ENCODE data around the gene GPC6. TPM values are rescaled to one million over a fixed set of nuclear protein-coding genes. Genes with fewer than 3 reads are reported as not detected.

GPC6 gene
- polyA plus RNA-seq, 6 donors from 2014 or later, result not detected

DNA sequence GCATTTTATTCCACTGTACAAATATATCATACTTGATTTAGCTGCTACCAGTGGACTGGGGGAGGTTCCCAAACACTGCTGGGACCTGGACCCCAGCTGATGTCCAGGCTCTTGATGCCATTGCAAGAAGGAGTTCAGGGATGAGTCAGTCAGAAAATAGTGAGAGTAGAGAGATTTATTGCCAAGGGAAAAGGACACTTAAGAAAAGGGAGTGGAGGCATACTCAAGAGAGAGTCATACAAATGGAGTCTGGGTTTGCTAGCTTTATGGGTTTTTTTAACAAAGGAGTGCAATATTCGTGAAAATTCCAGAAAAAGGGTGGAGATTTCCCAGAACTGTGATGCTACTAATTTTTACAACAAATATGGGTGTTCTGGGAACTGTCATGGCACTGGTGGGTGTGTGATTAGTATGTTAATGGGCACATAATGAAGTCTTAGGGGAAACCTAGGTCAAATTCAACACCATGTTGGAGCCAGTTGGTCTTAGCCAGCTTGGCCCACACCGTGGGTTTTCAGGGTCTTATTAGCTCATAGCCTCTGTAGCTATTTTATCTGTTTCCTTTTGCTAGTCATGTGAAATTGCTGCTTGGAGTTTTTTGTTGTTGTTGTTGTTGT, 36.2 kb downstream of the GPC6 start:
- ATAC-seq (ENCODE audit: low read depth in 2 of 2) (no peak), DNase-seq (no peak)
- Mint-ChIP-seq H3K4me1 (no peaks in the 10 kb centered on the region), H3K36me3 (no peaks in the 10 kb centered on the region), H3K27ac (peak overlapping the region in 1 of 6 donors; percentile 27), H3K9me3 (peaks cover 0 to 6% (median 4%) of the 10 kb centered on the region in 7 donors), H3K27me3 (no peaks in the 10 kb centered on the region), H3K4me3 (no peak overlapping the region)

DNA sequence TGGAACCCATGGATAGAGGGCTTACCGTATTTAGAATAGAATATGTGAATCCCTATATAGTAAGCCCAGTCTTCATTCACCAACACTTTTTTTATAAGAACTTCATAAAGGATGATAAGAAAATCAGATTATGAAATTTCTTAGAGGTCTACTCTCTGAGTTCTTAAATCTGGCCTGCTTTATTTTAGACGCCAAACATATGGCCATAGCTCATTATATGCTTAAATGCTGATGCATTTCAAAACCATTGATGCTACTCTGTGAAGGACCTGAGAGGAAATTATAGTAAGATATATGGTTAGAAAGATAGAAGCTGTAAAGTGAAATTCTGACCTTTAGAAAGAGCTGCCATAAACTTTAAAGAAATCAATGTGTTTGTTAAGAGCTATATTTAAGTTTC, 38.3 kb downstream of the GPC6 start:
- no peaks in the 10 kb centered on the region for H3K36me3 Mint-ChIP-seq
- DNase-seq (no peak), ATAC-seq (ENCODE audit: low read depth in 2 of 2) (no peak)
- H3K27me3 Mint-ChIP-seq, result no peaks in the 10 kb centered on the region
- no peaks in the 10 kb centered on the region for H3K4me1 Mint-ChIP-seq
- H3K4me3 Mint-ChIP-seq, result no peak overlapping the region
- peaks cover 0 to 6% (median 3%) of the 10 kb centered on the region in 7 donors for H3K9me3 Mint-ChIP-seq
- no peak overlapping the region for H3K27ac Mint-ChIP-seq

DNA sequence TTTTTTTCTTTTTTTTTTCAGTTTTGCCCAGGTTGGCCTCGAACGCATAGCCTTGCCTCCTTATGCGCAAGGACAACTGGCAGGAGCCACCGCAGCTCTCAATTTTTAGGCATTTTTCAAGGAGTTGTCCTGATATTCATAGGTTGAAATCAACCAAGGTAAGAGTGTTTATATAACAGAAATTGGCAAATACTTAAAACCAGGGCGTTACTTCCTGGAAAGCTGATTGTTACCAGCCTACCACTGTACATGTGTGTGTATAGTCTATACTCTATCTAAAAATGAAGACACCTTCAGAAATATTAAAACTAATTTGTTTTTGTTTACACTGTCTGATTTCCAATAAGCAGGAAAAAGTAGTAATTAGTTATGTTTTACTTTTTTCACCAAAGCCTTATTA, 39.2 kb downstream of the GPC6 start:
- ATAC-seq (ENCODE audit: low read depth in 2 of 2) (no peak), DNase-seq (no peak)
- Mint-ChIP-seq H3K4me1 (no peaks in the 10 kb centered on the region), H3K36me3 (no peaks in the 10 kb centered on the region), H3K4me3 (no peak overlapping the region), H3K27ac (no peak overlapping the region), H3K27me3 (no peaks in the 10 kb centered on the region), H3K9me3 (peaks cover 0 to 6% (median 3%) of the 10 kb centered on the region in 7 donors)

DNA sequence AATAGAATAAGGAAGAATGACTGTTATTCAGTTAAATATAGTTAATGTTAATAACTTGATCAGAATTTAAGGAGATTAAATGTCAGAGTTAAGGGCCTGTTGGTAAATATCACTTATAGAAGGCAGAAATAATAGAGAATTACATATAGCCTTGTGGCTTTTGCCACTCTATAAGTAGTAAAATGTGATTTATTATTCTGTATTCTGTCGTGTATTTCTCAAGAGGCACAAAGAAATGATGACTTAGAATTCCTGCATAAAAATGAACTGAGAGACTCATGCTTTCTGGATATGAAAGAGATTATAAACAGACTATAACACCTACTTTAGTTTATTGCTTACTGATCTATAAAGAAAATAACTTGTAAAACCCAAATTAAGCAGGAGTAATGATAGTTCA, 40.1 kb downstream of the GPC6 start:
- Mint-ChIP-seq H3K4me1 (no peaks in the 10 kb centered on the region), H3K27ac (no peak overlapping the region), H3K4me3 (no peak overlapping the region), H3K36me3 (no peaks in the 10 kb centered on the region), H3K9me3 (peaks cover 0 to 6% (median 3%) of the 10 kb centered on the region in 7 donors), H3K27me3 (no peaks in the 10 kb centered on the region)
- no peak for ATAC-seq (ENCODE audit: low read depth in 2 of 2)
- DNase-seq, result no peak

DNA sequence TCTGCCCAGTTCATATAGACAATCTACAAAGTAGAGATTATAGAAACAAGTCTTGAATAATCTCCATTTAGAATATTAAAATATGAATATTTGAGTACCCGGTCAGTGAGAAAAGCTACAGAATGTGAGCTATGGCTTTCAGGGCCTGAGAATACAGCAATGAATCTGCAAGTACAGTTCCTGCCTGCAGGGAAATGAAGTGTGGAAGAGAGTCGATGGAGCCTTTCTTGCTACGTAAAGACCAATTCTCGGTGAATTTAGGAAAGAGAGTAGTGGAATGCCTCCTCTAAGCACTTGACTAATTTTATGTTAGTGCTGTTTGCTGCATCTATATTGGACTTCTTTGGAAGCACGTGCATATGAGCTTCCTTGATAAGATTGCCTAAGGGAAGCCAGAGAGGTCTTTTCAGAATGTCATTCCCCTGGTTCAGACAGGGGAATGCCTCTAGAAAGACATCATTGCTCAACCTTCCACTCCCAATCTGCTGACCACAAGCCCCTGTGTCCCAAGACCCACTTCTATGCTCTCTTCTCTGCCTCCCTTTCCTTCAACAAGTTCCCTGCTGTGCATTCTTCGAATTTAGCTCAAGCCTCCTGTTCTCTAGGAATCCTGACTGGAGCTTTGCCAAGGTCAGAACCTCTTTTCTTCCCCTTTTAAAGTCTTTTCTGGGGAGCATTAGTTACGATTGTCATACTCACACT, 41.9 kb downstream of the GPC6 start:
- ATAC-seq (ENCODE audit: low read depth in 2 of 2) (no peak), DNase-seq (no peak)
- Mint-ChIP-seq H3K27me3 (no peaks in the 10 kb centered on the region), H3K9me3 (peaks cover 0 to 4% (median 0%) of the 10 kb centered on the region in 7 donors), H3K36me3 (no peaks in the 10 kb centered on the region), H3K4me1 (no peaks in the 10 kb centered on the region), H3K27ac (no peak overlapping the region), H3K4me3 (no peak overlapping the region)

DNA sequence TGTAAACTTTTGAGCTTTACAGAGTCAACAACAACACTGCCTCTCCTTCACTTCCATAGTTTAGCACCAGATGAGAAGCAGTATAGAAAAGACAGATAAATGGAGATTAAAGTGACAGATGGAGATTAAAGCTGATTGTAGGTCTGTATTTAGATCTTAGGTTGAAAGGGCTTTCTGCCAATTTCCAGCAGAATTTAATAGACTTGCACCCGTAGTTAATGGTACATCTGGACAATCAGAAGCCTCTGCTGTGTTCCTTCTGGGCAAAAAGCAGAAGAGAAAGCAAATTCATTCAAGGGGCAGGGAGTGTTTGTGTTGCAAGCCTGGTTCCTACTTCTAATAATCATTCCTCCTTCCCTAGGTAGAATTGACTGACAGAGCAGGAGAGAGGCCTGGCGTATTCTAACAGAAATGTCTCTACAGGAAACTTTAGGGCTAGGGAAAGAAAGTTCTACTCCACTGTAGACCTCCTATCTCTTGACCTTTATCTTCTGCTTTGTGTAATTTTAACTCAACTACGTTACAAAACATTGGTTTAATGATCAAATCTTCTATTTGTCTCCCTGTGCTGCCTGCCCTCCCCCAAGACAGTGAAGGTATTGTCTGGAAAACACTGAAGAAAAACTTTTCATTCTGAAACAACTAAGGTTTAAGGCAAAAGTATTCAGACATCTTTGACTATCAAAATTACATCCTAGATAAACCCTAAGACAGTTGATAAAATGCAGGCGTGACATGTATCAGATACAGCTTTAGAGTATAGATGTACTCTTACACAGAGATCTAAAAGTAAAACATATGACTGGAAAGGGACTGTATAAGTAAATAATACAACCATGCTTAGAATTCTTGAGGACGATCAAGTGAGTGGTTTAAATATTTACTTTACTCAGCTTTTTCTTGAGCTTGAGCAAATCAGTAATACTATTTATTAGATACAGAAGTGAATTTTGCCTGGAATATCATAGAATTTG, 44.4 kb downstream of the GPC6 start:
- Mint-ChIP-seq H3K4me3 (no peak overlapping the region), H3K9me3 (peaks cover 0 to 2% (median under 1%) of the 10 kb centered on the region in 7 donors), H3K36me3 (no peaks in the 10 kb centered on the region), H3K4me1 (no peaks in the 10 kb centered on the region), H3K27ac (no peak overlapping the region), H3K27me3 (no peaks in the 10 kb centered on the region)
- DNase-seq, result no peak
- ATAC-seq (ENCODE audit: low read depth in 2 of 2), result no peak

DNA sequence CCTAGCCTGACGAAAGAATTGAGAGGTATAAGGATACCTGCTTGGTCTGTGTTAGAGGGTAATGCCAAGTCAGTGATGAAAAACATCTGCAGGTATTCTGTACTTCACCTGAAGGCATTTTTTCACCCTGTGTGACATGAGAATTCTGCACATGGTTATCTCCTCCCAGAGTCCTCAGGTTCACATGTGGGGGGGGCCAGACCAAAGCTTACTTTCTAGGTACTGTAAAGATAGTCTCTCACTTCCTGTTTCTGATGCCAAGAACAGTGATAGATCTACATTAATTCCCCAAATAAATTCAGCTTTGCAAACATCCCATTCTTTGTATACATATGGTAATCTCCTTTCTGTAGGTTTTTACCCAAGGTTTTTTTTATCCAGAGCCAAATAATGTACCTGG, 53.4 kb downstream of the GPC6 start:
- H3K36me3 Mint-ChIP-seq, result no peaks in the 10 kb centered on the region
- no peak overlapping the region for H3K27ac Mint-ChIP-seq

DNA sequence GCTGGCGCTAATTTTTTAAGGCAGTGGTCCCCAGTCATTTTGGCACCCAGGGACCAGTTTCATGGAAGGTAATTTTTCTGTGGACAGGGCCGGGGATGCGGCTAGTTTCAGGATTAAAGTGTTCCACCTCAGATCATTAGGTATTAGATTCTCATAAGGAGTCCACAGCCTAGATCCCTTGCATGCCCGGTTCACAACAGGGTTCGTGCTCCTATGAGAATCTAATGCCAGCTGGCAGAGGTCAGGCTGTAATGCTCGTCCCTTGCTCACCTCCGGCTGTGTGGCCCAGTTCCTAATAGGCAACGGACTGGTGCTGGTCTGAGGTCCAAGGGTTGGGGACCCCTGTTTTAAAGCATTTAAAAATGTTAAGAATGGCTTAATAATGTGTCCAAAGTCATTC, 54.1 kb downstream of the GPC6 start:
- Mint-ChIP-seq H3K9me3 (peaks cover 0 to 7% (median 1%) of the 10 kb centered on the region in 7 donors), H3K4me3 (no peak overlapping the region), H3K4me1 (no peaks in the 10 kb centered on the region), H3K27ac (no peak overlapping the region), H3K36me3 (no peaks in the 10 kb centered on the region), H3K27me3 (no peaks in the 10 kb centered on the region)
- no peak for ATAC-seq (ENCODE audit: low read depth in 2 of 2)
- no peak for DNase-seq

More for the DNA sequence above, 53.4 kb downstream of the GPC6 start:
- no peaks in the 10 kb centered on the region for H3K27me3 Mint-ChIP-seq
- H3K9me3 Mint-ChIP-seq, result peaks cover 0 to 7% (median 1%) of the 10 kb centered on the region in 7 donors
- no peaks in the 10 kb centered on the region for H3K4me1 Mint-ChIP-seq
- H3K4me3 Mint-ChIP-seq, result no peak overlapping the region
- ATAC-seq (ENCODE audit: low read depth in 2 of 2), result no peak
- no peak for DNase-seq

DNA sequence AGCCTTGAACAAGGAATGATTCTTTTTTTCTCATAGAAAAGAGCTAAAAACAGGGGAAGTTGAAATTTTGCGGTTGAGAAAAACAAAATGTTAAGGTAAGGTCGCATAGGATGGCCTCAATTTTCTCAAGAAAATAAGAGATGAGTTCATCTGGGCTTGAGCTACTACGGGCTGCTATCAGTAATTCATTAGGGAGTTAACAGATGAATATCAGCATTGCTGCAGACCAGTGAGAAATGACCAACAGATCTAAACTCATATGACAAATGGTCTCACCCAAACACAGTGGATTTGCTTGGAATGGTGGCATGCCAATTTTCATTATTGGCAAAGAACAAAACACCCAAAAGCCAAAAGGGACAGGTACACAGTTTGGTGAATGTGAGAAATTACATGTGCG, 56.6 kb downstream of the GPC6 start:
- peaks cover 0 to 3% (median 0%) of the 10 kb centered on the region in 7 donors for H3K9me3 Mint-ChIP-seq
- H3K36me3 Mint-ChIP-seq, result no peaks in the 10 kb centered on the region
- H3K4me3 Mint-ChIP-seq, result no peak overlapping the region
- no peaks in the 10 kb centered on the region for H3K4me1 Mint-ChIP-seq
- no peaks in the 10 kb centered on the region for H3K27me3 Mint-ChIP-seq
- H3K27ac Mint-ChIP-seq, result no peak overlapping the region
- DNase-seq, result no peak
- no peak for ATAC-seq (ENCODE audit: low read depth in 2 of 2)

DNA sequence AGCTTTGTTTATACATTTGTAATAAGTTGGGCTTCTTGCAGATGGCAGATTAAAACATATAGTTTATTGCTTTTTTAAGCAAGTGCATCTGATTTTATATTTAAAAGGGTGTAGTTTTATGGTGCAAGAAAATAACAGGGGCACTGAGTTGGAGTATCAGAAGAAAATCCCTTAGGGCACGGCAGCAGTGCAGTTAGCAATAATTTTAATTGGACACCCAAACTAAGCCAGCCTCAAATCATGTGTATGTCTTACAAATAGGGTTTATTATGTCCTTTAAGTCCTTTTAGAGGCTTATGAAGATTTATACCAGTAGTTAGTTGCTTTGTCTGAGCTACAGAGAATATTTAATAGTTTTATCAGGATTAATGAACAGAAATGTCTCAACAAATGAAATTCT, 57.5 kb downstream of the GPC6 start:
- ATAC-seq (ENCODE audit: low read depth in 2 of 2) (no peak), DNase-seq (no peak)
- no peaks in the 10 kb centered on the region for H3K36me3 Mint-ChIP-seq
- peaks cover 0 to 3% (median 0%) of the 10 kb centered on the region in 7 donors for H3K9me3 Mint-ChIP-seq
- H3K4me3 Mint-ChIP-seq, result no peak overlapping the region
- H3K27ac Mint-ChIP-seq, result no peak overlapping the region
- H3K4me1 Mint-ChIP-seq, result no peaks in the 10 kb centered on the region
- no peaks in the 10 kb centered on the region for H3K27me3 Mint-ChIP-seq

DNA sequence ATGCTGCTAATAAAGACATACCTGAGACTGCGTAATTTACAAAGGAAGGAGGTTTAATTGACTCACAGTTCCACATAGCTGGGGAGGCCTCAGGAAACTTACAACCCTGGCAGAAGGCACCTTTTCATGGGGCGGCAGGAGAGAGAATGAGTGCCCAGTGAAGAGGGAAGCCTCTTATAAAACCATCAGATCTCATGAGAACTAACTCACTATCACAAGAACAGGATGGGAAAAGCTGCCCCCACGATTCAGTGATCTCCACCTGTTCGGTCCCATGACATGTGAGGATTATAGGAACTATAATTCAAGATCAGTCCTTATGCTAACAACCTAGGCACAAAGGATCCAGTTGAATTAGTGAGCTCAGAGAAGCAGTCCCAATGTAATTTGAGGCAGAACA, 59.4 kb downstream of the GPC6 start:
- ATAC-seq (ENCODE audit: low read depth in 2 of 2), result no peak
- Mint-ChIP-seq H3K4me1 (no peaks in the 10 kb centered on the region), H3K36me3 (no peaks in the 10 kb centered on the region), H3K4me3 (no peak overlapping the region), H3K27ac (no peak overlapping the region), H3K27me3 (no peaks in the 10 kb centered on the region), H3K9me3 (peaks cover 0 to 3% (median 0%) of the 10 kb centered on the region in 7 donors)
- no peak for DNase-seq

DNA sequence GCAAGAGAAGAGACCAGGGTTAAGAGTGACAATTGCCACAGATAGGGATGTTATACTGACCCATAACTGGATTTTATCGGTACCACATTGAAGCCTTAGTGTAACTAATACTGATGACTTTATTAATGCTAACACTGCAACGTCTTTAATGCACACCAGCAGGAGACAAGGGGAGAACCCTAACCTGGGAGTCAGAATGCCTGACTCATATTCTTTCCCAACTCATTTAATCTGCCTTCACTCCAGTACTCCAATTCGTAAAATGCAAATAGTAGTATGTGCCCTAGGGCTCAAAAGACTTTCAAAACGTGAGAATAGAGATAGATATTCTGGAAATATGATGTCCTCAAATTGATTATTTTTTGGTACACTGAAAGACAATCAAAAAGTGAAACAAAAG, 62.4 kb downstream of the GPC6 start:
- Mint-ChIP-seq H3K4me3 (no peak overlapping the region), H3K36me3 (no peaks in the 10 kb centered on the region), H3K27me3 (no peaks in the 10 kb centered on the region), H3K9me3 (peaks cover 0 to 3% (median 0%) of the 10 kb centered on the region in 7 donors), H3K4me1 (no peaks in the 10 kb centered on the region), H3K27ac (no peak overlapping the region)
- DNase-seq (no peak), ATAC-seq (ENCODE audit: low read depth in 2 of 2) (no peak)

DNA sequence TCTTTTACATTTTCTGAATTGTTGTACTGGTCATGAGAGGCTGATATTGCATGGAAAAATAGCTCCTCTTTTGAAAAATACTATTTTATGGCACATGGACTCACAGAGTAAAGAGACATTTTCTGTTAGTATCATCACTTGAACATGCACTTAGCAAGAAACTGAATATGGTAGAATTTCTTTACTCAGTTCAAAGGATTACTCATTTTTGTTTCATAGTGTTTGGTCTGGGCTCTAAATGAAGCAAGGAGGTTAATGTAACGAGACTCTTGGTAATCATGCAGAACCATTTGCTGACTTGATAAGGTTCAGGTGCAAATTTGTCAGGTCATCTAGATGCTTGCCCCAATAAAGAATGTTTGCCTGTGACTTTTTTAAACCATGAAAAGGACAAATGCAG, 63.2 kb downstream of the GPC6 start:
- no peak overlapping the region for H3K27ac Mint-ChIP-seq
- no peaks in the 10 kb centered on the region for H3K27me3 Mint-ChIP-seq
- no peaks in the 10 kb centered on the region for H3K4me1 Mint-ChIP-seq
- H3K9me3 Mint-ChIP-seq, result peaks cover 0 to 3% (median 2%) of the 10 kb centered on the region in 7 donors
- ATAC-seq (ENCODE audit: low read depth in 2 of 2) (no peak), DNase-seq (no peak)
- no peaks in the 10 kb centered on the region for H3K36me3 Mint-ChIP-seq
- H3K4me3 Mint-ChIP-seq, result no peak overlapping the region
